D721Med (cell line): ENCODE results near the gene CDX2.
"Not testable (repeated sequence)": the region's sequence is repeated elsewhere in the genome, so short reads cannot be mapped to it uniquely, and the experiment has no call there.

Experiments
- DNase-seq: peaks from one replicate; pipeline ENCODE4 v3.0.0; 2011; ENCODE audit warnings: low spot score; ENCODE audit not compliant: insufficient read length
- FAIRE-seq: peaks from 2 replicates; lab custom pipeline; 2011; peaks lifted over from hg19 to GRCh38; lab: Jason Lieb, UNC
- CTCF ChIP-seq: IDR thresholded peaks from 2 replicates; pipeline ENCODE4 v1.5.1; 2012; ENCODE audit warnings: mild to moderate bottlenecking, control low read depth; ENCODE audit not compliant: insufficient read depth; ENCODE audit errors: missing control alignments

The CDX2 gene, protein sequence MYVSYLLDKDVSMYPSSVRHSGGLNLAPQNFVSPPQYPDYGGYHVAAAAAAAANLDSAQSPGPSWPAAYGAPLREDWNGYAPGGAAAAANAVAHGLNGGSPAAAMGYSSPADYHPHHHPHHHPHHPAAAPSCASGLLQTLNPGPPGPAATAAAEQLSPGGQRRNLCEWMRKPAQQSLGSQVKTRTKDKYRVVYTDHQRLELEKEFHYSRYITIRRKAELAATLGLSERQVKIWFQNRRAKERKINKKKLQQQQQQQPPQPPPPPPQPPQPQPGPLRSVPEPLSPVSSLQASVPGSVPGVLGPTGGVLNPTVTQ

GRCh38 chr13:27969082-27969865 is at the start of gene CDX2:
Gene CDX2, minus strand, starts transcription at chr13:27969315. Its CDS starts 309 bp downstream, at chr13:27969006.
- no peak for FAIRE-seq
- TF ChIP-seq CTCF = no peak
- DNase-seq = no peak

GRCh38 chr13:28014301-28014700 is 45.2 kb upstream of the CDX2 start:
- no peak for TF ChIP-seq CTCF
- no peak for FAIRE-seq

GRCh38 chr13:28013482-28013881 is 44.4 kb upstream of the CDX2 start:
- DNase-seq (no peak), FAIRE-seq (no peak)
- no peak for TF ChIP-seq CTCF

More at GRCh38 chr13:28014301-28014700, 45.2 kb upstream of the CDX2 start:
- DNase-seq = no peak

DNA sequence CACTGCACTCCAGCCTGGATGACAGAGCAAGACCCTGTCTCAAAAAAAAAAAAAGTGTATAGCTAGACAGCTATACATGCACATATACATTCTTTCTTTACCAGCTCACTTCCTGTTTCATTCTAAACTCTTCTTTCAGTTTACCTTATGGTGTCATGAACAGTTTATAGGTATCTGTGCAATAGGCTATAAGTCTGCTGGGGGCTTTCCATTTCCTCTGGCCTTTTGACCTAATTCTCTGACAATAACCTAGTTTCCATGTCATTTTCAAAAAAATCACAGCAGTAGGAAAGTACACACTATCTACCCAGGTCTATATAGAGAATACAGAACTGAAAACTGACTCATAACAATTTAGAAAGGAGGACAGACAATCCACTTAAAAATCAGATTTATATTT is 43.8 kb upstream of the CDX2 start:
- DNase-seq (no peak), FAIRE-seq (no peak)
- TF ChIP-seq CTCF = no peak

DNA sequence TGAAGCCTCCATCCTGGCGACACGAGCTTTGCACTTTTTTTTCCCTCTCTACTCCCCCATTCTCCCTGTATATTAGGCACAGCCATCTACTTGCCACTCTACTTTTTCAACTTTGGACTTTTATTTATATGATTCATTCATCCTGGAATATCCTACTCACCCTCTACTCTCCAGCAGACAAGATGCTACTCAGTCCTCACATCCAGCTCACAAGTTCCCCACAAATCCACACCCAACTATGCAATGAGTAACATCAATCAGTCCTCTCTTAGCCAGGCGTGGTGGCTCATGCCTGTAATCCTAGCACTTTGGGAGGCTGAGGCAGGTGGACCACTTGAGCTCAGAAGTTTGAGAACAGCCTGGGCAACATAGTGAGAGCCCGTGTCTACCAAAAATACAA is 43.3 kb upstream of the CDX2 start:
- TF ChIP-seq CTCF = no peak
- FAIRE-seq = no peak
- no peak for DNase-seq

GRCh38 chr13:28010046-28010445 is 40.9 kb upstream of the CDX2 start:
- no peak for DNase-seq
- no peak for FAIRE-seq
- TF ChIP-seq CTCF = no peak

DNA sequence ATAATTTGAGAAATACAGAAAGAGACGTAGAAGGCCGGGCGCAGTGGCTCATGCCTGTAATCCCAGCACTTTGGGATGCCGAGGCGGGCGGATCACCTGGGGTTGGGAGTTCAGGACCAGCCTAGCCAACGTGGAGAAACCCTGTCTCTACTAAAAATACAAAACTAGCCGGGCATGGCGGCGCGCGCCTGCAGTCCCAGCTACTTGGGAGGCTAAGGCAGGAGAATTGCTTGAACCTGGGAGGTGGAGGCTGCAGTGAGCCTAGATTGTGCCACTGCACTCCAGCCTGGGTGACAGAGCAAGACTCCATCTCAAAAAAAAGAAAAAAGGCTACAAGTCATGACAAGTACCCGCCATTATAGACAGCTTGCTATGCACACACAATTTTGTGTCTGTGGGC is 35.9 kb upstream of the CDX2 start:
- not testable (repeated sequence) for FAIRE-seq, DNase-seq
